ENCODE data around the gene KIF26B.

DNA sequence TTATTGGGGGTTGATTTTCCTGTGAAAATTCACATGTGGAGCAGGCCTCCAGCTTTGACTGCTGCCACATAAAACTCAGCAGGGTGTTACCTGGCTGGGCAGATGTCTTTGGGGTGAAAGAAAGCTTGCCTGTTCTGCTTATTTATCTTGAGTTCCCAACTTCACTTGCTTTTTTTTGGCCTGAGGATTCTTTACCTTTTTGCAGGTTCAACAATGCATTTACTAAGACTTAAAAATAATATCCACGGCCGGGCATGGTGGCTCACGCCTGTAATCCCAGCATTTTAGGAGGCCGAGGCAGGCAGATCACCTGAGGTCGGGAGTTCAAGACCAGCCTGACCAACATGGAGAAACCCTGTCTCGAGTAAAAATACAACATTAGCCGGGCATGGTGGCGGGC, 509.1 kb downstream of the KIF26B start:
- TF ChIP-seq EZH2 (IDR thresholded peaks at IDR 0.05; ENCODE audit: insufficient read depth, poor library complexity, severe bottlenecking) (no peak), EZH2phosphoT487 (IDR thresholded peaks at IDR 0.05; ENCODE audit: insufficient read depth, low read depth) (no peak)

All from GM23248 (cell line).